ENCODE data around the gene ZNF528. TPM values are rescaled to one million over a fixed set of nuclear protein-coding genes. Genes with fewer than 3 reads are reported as not detected.
A peak's percentile ranks its signal among the peaks of the same experiment; 100 is the strongest.

The ZNF528 gene
- total RNA-seq = 12.2 and 13.8 TPM in 2 replicates

GRCh38 chr19:52397310-52398080 lies at the start of gene ZNF528:
Gene ZNF528, plus strand, starts transcription at chr19:52397849. Its CDS starts 4,165 bp downstream, at chr19:52402014.
- DNase-seq = peak; percentile 96

GRCh38 chr19:52351512-52351911 lies 46.1 kb upstream of the ZNF528 start:
- no peak for DNase-seq

GRCh38 chr19:52366414-52366824 lies 31.2 kb upstream of the ZNF528 start:
- DNase-seq = no peak

- DNase-seq = peak; percentile 94
These were observed 27.9 kb upstream of the ZNF528 start, which contains the start of gene ZNF880 for GRCh38 chr19:52369559-52370340. Gene ZNF880, plus strand, starts transcription at chr19:52369923. Its CDS starts 43 bp downstream, at chr19:52369966.

- DNase-seq = no peak
These were observed 27.3 kb upstream of the ZNF528 start for GRCh38 chr19:52370341-52370710.

GRCh38 chr19:52391135-52391534 lies 6.5 kb upstream of the ZNF528 start:
- DNase-seq = no peak

- peak; percentile 38 for DNase-seq
These were observed 412 bp downstream of the ZNF528 start for GRCh38 chr19:52398081-52398441.

- no peak for DNase-seq
These were observed 12.6 kb downstream of the ZNF528 start for GRCh38 chr19:52410276-52410675.

- DNase-seq = no peak
These were observed 18.1 kb downstream of the ZNF528 start for GRCh38 chr19:52415711-52416110.

GRCh38 chr19:52428937-52429336 lies 31.3 kb downstream of the ZNF528 start, which contains the start of gene ZNF534:
Gene ZNF534, plus strand, starts transcription at chr19:52429148. Its CDS starts 2,327 bp downstream, at chr19:52431475.
- DNase-seq = no peak

GRCh38 chr19:52442179-52442578 lies 44.5 kb downstream of the ZNF528 start:
- no peak for DNase-seq

- no peak for DNase-seq
These were observed 46.9 kb downstream of the ZNF528 start for GRCh38 chr19:52444506-52444905.

GRCh38 chr19:52451241-52451640 lies 53.6 kb downstream of the ZNF528 start:
- no peak for DNase-seq

GRCh38 chr19:52453324-52454094 lies 55.9 kb downstream of the ZNF528 start, which contains the start of gene ZNF578:
Gene ZNF578, plus strand, starts transcription at chr19:52453553. Its CDS starts 48,293 bp downstream, at chr19:52501846.
- peak; percentile 81 for DNase-seq

GRCh38 chr19:52464798-52465470 lies 67.3 kb downstream of the ZNF528 start:
- no peak for DNase-seq

Other genes with a start within 250 kb of the ZNF528 start
- gene ZNF836, start 226.2 kb upstream of the ZNF528 start, total RNA-seq = 10.2 and 10.7 TPM in 2 replicates
- gene PPP2R1A, start 207.8 kb upstream of the ZNF528 start, total RNA-seq = 154 and 363 TPM in 2 replicates
- gene ZNF766, start 128.3 kb upstream of the ZNF528 start, total RNA-seq = 11.9 and 16.2 TPM in 2 replicates
- 4.9 and 5.4 TPM in 2 replicates for gene ZNF480, start 100.7 kb upstream of the ZNF528 start, total RNA-seq
- gene ZNF610, start 61.6 kb upstream of the ZNF528 start, total RNA-seq = 3.3 and 3.7 TPM in 2 replicates
- 11.4 and 20.9 TPM in 2 replicates for gene ZNF880, start 27.9 kb upstream of the ZNF528 start, total RNA-seq
- not detected in 2 replicates for gene ZNF534, start 31.3 kb downstream of the ZNF528 start, total RNA-seq
- 2.9 and 3.2 TPM in 2 replicates for gene ZNF578, start 55.7 kb downstream of the ZNF528 start, total RNA-seq
- 23.3 and 31.1 TPM in 2 replicates for gene ZNF808, start 129.8 kb downstream of the ZNF528 start, total RNA-seq
- 15.1 and 22.3 TPM in 2 replicates for gene ZNF701, start 172.4 kb downstream of the ZNF528 start, total RNA-seq
- 40.9 and 72.3 TPM in 2 replicates for gene ZNF83, start 240.5 kb downstream of the ZNF528 start, total RNA-seq